GM23338 (cell line): ENCODE results near the gene CACNG8. TPM values are rescaled to one million over a fixed set of nuclear protein-coding genes. Genes with fewer than 3 reads are reported as not detected.

ENCODE experiments used
- ATAC-seq: fragments of 200-7000 bp; cut with Tn5 transposase; 3 replicates; pipeline ENCODE4 v1.9.1; 2020
- DNase-seq: peaks from one replicate; pipeline ENCODE4 v3.0.0-alpha.2; 2015; ENCODE audit warnings: low spot score
- H2AFZ ChIP-seq: fragments of 200-600 bp; sonication (generic); 2 replicates; pipeline ENCODE4 v1.8.0; 2016; ENCODE audit warnings: antibody characterized with exemption, mild to moderate bottlenecking, moderate library complexity
- H3F3A ChIP-seq: fragments of 200-600 bp; sonication (generic); replicated peaks from 2 replicates; pipeline ENCODE4 v1.8.0; 2017; ENCODE audit warnings: antibody characterized with exemption, mixed run types, low read depth
- H3K27ac ChIP-seq: fragments of 200-600 bp; sonication (generic); 2 replicates; pipeline ENCODE4 v1.6.1; 2016; ENCODE audit warnings: low read depth
- H3K27me3 ChIP-seq: fragments of 200-600 bp; sonication (generic); 2 replicates; pipeline ENCODE4 v1.8.0; 2016; ENCODE audit warnings: mild to moderate bottlenecking, mixed run types, moderate library complexity; ENCODE audit not compliant: insufficient read depth
- H3K36me3 ChIP-seq: fragments of 200-600 bp; sonication (generic); 2 replicates; pipeline ENCODE4 v1.8.0; 2016; ENCODE audit warnings: mild to moderate bottlenecking; ENCODE audit not compliant: insufficient read depth
- H3K4me1 ChIP-seq: fragments of 200-600 bp; sonication (generic); 2 replicates; pipeline ENCODE4 v1.8.0; 2016; ENCODE audit warnings: mild to moderate bottlenecking, moderate library complexity; ENCODE audit not compliant: insufficient read depth
- H3K4me2 ChIP-seq: fragments of 200-600 bp; sonication (generic); 2 replicates; pipeline ENCODE4 v1.7.1; 2017; ENCODE audit warnings: mixed run types
- H3K4me3 ChIP-seq: fragments of 200-600 bp; sonication (generic); 2 replicates; pipeline ENCODE4 v1.6.1; 2016; ENCODE audit warnings: mixed run types
- H3K79me2 ChIP-seq: fragments of 200-600 bp; sonication (generic); replicated peaks from 2 replicates; pipeline ENCODE4 v1.8.0; 2017; ENCODE audit warnings: mild to moderate bottlenecking; ENCODE audit not compliant: insufficient read depth
- H3K9me2 ChIP-seq: fragments of 200-600 bp; sonication (generic); 2 replicates; pipeline ENCODE4 v1.8.0; 2017; ENCODE audit not compliant: insufficient read depth
- H4K20me1 ChIP-seq: fragments of 200-600 bp; sonication (generic); replicated peaks from 2 replicates; pipeline ENCODE4 v1.8.0; 2017; ENCODE audit warnings: mild to moderate bottlenecking; ENCODE audit not compliant: insufficient read depth
- H3K27ac Mint-ChIP-seq: 2 replicates; pipeline ENCODE4 v1.8.0; 2020; ENCODE audit warnings: inconsistent platforms, mild to moderate bottlenecking, moderate library complexity, mixed read lengths
- H3K27me3 Mint-ChIP-seq: 3 replicates; pipeline ENCODE4 v1.8.0; 2022; ENCODE audit warnings: low read depth, mild to moderate bottlenecking, moderate library complexity, mixed read lengths, inconsistent platforms; ENCODE audit not compliant: insufficient read depth, poor library complexity
- H3K36me3 Mint-ChIP-seq: 3 replicates; pipeline ENCODE4 v1.8.0; 2021; ENCODE audit warnings: low read depth, mild to moderate bottlenecking, inconsistent platforms, moderate library complexity, mixed read lengths
- H3K4me1 Mint-ChIP-seq: 3 replicates; pipeline ENCODE4 v1.8.0; 2020; ENCODE audit warnings: mild to moderate bottlenecking, inconsistent platforms, mixed read lengths
- H3K4me3 Mint-ChIP-seq: 3 replicates; pipeline ENCODE4 v1.8.0; 2021; ENCODE audit warnings: moderate library complexity, mild to moderate bottlenecking, inconsistent platforms, mixed read lengths
- H3K9me3 Mint-ChIP-seq: 3 replicates; pipeline ENCODE4 v1.8.0; 2020; ENCODE audit warnings: moderate library complexity, mild to moderate bottlenecking, inconsistent platforms, mixed read lengths
- EZH2 ChIP-seq: fragments of 200-600 bp; sonication (generic); IDR thresholded peaks from one replicate; pipeline ENCODE4 v1.8.0; 2017; ENCODE audit warnings: antibody characterized with exemption, mild to moderate bottlenecking, low read depth; ENCODE audit not compliant: unreplicated experiment
- JUNB ChIP-seq: IDR thresholded peaks from one replicate; pipeline ENCODE4 v1.6.1; 2016; ENCODE audit warnings: antibody characterized with exemption; ENCODE audit not compliant: unreplicated experiment
- NANOG ChIP-seq: IDR thresholded peaks from 2 replicates; pipeline ENCODE4 v1.6.1; 2016; ENCODE audit warnings: antibody characterized with exemption, borderline replicate concordance
- REST ChIP-seq: IDR thresholded peaks from one replicate; pipeline ENCODE4 v1.6.1; 2018; ENCODE audit warnings: antibody characterized with exemption; ENCODE audit not compliant: unreplicated experiment
- STAT1 ChIP-seq: IDR thresholded peaks from one replicate; pipeline ENCODE4 v1.6.1; 2016; ENCODE audit warnings: antibody characterized with exemption; ENCODE audit not compliant: unreplicated experiment
- ZNF331 ChIP-seq: fragments of 250-450 bp; sonication (Bioruptor Pico); IDR thresholded peaks from 2 replicates; pipeline ENCODE4 v1.5.0; 2020; ENCODE audit warnings: low read depth, mild to moderate bottlenecking, moderate library complexity
- polyA plus RNA-seq: library from polyadenylated mRNA; unstranded; fragments of >200 nt; fragmentation: Nextera tagmentation; extraction: Ambion mirVana; gene quantifications from 2 replicates; pipeline ENCODE4 v1.2.1, GENCODE V29; 2016
- total RNA-seq: library from RNA; depleted of rRNA; stranded (reverse); fragments of >200 nt; shearing (Covaris generic); gene quantifications from 2 replicates; pipeline ENCODE4 v1.2.3, GENCODE V29; 2014
- TF ChIP-seq, protein P1 (sequence below), 2 experiments: fragments of 200-600 bp in 1 of 2; sonication (generic) in 1 of 2; conservative IDR thresholded peaks; 2 replicates each; pipeline versions ENCODE4 v1.5.1 to v1.6.1; 2016 to 2017; ENCODE audit warnings: antibody characterized with exemption in 2 of 2, low read depth in 2 of 2, mild to moderate bottlenecking in 2 of 2, moderate library complexity in 1 of 2
- TF ChIP-seq, protein P2 (sequence below): fragments of 250-450 bp; sonication (Bioruptor Pico); IDR thresholded peaks from 2 replicates; pipeline ENCODE4 v1.5.0; 2020; ENCODE audit warnings: mild to moderate bottlenecking, moderate library complexity

Gene CACNG8
- total and polyA plus RNA-seq, 2 experiments from 2014 or later: 2.2 to 3.9 TPM

- TF ChIP-seq, protein P1, sequence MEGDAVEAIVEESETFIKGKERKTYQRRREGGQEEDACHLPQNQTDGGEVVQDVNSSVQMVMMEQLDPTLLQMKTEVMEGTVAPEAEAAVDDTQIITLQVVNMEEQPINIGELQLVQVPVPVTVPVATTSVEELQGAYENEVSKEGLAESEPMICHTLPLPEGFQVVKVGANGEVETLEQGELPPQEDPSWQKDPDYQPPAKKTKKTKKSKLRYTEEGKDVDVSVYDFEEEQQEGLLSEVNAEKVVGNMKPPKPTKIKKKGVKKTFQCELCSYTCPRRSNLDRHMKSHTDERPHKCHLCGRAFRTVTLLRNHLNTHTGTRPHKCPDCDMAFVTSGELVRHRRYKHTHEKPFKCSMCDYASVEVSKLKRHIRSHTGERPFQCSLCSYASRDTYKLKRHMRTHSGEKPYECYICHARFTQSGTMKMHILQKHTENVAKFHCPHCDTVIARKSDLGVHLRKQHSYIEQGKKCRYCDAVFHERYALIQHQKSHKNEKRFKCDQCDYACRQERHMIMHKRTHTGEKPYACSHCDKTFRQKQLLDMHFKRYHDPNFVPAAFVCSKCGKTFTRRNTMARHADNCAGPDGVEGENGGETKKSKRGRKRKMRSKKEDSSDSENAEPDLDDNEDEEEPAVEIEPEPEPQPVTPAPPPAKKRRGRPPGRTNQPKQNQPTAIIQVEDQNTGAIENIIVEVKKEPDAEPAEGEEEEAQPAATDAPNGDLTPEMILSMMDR (conservative IDR thresholded peaks at IDR 0.05; ENCODE audit: low read depth in 2 of 2): no peak
- TF ChIP-seq STAT1: no peak
- no peak for TF ChIP-seq EZH2
- TF ChIP-seq ZNF331 (CRISPR knock-in tag): no peak
Observed at GRCh38 chr19:53953383-53953782, 9.4 kb upstream of the CACNG8 start (continued).

DNA sequence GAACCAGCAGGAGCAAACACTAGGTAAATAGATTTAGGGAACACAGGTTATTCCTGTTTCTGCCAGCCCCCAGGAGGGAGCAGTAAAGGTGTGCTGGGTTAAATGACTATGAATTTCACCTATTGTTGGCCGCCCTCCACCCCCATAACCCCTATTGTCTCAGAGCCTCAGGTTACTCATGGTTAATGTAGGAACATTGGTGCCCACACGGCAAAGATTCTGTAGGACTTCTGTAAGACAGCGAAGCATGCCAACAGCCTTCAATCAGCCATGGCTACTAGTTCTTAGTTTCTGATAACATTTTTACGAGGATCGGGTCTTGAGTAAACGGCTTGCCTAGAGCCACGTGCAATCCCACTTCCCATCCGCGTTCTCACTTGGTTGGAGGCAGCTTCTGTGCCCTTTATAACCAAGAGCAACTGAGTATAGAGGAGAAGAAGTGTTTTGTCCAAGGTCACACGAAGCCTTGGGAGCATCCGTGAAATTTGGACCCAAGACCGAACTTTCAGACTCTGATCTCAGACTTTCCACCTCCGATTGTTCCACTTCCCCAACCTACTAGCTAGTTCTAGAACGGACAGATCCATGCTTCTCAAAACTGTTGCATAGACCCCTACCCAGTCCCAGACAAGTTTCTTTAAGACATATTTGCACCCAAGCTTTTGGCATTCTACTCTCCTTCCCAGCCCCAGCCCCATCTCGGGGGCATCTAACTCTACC is 5.1 kb upstream of the CACNG8 start:
- no peaks in the 10 kb centered on the region; the same call in 1 of the 3 replicates for H3K36me3 Mint-ChIP-seq
- no peaks in the 10 kb centered on the region for H3K36me3 ChIP-seq
- H3K9me3 Mint-ChIP-seq: no peaks in the 10 kb centered on the region; the same call in 1 of the 3 replicates
- H3K4me3 ChIP-seq: peak overlapping the region; percentile 98
- H3K4me3 Mint-ChIP-seq: peak overlapping the region; percentile 84
- H3K27me3 ChIP-seq: no peaks in the 10 kb centered on the region; the same call in 1 of the 2 replicates
- peaks cover 25% of the 10 kb centered on the region for H3K79me2 ChIP-seq
- peaks cover 41% of the 10 kb centered on the region for H3K4me1 ChIP-seq
- peak; percentile 85 for DNase-seq
- peak overlapping the region; percentile 93 for H3K27ac ChIP-seq
- ATAC-seq: peak; percentile 58
- no peaks in the 10 kb centered on the region for H4K20me1 ChIP-seq
- peaks cover 17% of the 10 kb centered on the region; the same call in 1 of the 2 replicates for H3F3A ChIP-seq
- peak overlapping the region; percentile 85 for H3K27ac Mint-ChIP-seq
- peaks cover 41% of the 10 kb centered on the region for H3K4me1 Mint-ChIP-seq
- peaks cover 27% of the 10 kb centered on the region for H3K27me3 Mint-ChIP-seq
- H3K9me2 ChIP-seq: no peaks in the 10 kb centered on the region; the same call in 1 of the 2 replicates
- TF ChIP-seq, protein P2, sequence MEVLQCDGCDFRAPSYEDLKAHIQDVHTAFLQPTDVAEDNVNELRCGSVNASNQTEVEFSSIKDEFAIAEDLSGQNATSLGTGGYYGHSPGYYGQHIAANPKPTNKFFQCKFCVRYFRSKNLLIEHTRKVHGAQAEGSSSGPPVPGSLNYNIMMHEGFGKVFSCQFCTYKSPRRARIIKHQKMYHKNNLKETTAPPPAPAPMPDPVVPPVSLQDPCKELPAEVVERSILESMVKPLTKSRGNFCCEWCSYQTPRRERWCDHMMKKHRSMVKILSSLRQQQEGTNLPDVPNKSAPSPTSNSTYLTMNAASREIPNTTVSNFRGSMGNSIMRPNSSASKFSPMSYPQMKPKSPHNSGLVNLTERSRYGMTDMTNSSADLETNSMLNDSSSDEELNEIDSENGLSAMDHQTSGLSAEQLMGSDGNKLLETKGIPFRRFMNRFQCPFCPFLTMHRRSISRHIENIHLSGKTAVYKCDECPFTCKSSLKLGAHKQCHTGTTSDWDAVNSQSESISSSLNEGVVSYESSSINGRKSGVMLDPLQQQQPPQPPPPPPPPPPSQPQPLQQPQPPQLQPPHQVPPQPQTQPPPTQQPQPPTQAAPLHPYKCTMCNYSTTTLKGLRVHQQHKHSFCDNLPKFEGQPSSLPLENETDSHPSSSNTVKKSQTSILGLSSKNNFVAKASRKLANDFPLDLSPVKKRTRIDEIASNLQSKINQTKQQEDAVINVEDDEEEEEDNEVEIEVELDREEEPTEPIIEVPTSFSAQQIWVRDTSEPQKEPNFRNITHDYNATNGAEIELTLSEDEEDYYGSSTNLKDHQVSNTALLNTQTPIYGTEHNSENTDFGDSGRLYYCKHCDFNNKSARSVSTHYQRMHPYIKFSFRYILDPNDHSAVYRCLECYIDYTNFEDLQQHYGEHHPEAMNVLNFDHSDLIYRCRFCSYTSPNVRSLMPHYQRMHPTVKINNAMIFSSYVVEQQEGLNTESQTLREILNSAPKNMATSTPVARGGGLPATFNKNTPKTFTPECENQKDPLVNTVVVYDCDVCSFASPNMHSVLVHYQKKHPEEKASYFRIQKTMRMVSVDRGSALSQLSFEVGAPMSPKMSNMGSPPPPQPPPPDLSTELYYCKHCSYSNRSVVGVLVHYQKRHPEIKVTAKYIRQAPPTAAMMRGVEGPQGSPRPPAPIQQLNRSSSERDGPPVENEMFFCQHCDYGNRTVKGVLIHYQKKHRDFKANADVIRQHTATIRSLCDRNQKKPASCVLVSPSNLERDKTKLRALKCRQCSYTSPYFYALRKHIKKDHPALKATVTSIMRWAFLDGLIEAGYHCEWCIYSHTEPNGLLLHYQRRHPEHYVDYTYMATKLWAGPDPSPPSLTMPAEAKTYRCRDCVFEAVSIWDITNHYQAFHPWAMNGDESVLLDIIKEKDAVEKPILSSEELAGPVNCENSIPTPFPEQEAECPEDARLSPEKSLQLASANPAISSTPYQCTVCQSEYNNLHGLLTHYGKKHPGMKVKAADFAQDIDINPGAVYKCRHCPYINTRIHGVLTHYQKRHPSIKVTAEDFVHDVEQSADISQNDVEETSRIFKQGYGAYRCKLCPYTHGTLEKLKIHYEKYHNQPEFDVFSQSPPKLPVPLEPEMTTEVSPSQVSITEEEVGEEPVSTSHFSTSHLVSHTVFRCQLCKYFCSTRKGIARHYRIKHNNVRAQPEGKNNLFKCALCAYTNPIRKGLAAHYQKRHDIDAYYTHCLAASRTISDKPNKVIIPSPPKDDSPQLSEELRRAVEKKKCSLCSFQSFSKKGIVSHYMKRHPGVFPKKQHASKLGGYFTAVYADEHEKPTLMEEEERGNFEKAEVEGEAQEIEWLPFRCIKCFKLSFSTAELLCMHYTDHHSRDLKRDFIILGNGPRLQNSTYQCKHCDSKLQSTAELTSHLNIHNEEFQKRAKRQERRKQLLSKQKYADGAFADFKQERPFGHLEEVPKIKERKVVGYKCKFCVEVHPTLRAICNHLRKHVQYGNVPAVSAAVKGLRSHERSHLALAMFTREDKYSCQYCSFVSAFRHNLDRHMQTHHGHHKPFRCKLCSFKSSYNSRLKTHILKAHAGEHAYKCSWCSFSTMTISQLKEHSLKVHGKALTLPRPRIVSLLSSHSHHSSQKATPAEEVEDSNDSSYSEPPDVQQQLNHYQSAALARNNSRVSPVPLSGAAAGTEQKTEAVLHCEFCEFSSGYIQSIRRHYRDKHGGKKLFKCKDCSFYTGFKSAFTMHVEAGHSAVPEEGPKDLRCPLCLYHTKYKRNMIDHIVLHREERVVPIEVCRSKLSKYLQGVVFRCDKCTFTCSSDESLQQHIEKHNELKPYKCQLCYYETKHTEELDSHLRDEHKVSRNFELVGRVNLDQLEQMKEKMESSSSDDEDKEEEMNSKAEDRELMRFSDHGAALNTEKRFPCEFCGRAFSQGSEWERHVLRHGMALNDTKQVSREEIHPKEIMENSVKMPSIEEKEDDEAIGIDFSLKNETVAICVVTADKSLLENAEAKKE (CRISPR knock-in tag): no peak
- no peak for TF ChIP-seq EZH2
- TF ChIP-seq, protein P1 (conservative IDR thresholded peaks at IDR 0.05; ENCODE audit: low read depth in 2 of 2): peak in 1 of 2 experiments; percentile 35; a peak in 2 of 4 replicates
- TF ChIP-seq JUNB: no peak
- TF ChIP-seq REST: no peak
- no peak for TF ChIP-seq NANOG
- no peak for TF ChIP-seq STAT1
- TF ChIP-seq ZNF331 (CRISPR knock-in tag): no peak
- H2AFZ ChIP-seq: no peak overlapping the region
- H3K4me2 ChIP-seq: peak overlapping the region; percentile 97
